Keratinocyte (primary cell): ENCODE results near the gene LAMC3. TPM values are rescaled to one million over a fixed set of nuclear protein-coding genes. Genes with fewer than 3 reads are reported as not detected.

Source experiments
- DNase-seq: peaks from one replicate; pipeline ENCODE4 v3.0.0-alpha.2; 2011; ENCODE audit warnings: low read depth, missing footprints, low spot score
- FAIRE-seq: peaks from 2 replicates; lab custom pipeline; 2011; peaks lifted over from hg19 to GRCh38; lab: Jason Lieb, UNC
- H2AFZ ChIP-seq: 2 replicates; pipeline ENCODE4 v1.6.0; 2012; ENCODE audit warnings: low read length, control low read depth, inconsistent platforms; ENCODE audit not compliant: control insufficient read depth
- H3K27ac ChIP-seq: 2 replicates; pipeline ENCODE4 v1.5.1; 2011; ENCODE audit warnings: low read length; ENCODE audit not compliant: control insufficient read depth, insufficient read depth
- H3K27me3 ChIP-seq: 3 replicates; pipeline ENCODE4 v1.6.0; 2011; ENCODE audit warnings: low read length; ENCODE audit not compliant: control insufficient read depth, insufficient read depth; ENCODE audit errors: extremely low read depth
- H3K36me3 ChIP-seq, 2 experiments: 2 replicates in 1 of 2; 3 replicates in 1 of 2; pipeline ENCODE4 v1.5.1; 2011; ENCODE audit warnings: low read length in 2 of 2, mild to moderate bottlenecking in 1 of 2; ENCODE audit not compliant: control insufficient read depth in 2 of 2, insufficient read depth in 2 of 2; ENCODE audit errors: extremely low read depth in 1 of 2
- H3K4me1 ChIP-seq: 3 replicates; pipeline ENCODE4 v1.5.1; 2011; ENCODE audit warnings: low read length; ENCODE audit not compliant: control insufficient read depth, insufficient read depth; ENCODE audit errors: extremely low read depth
- H3K4me2 ChIP-seq: 3 replicates; pipeline ENCODE4 v1.6.0; 2011; ENCODE audit warnings: low read depth, low read length; ENCODE audit not compliant: control insufficient read depth, insufficient read depth; ENCODE audit errors: extremely low read depth
- H3K4me3 ChIP-seq, 3 experiments: fragments of 200-600 bp in 1 of 3; sonication (generic) in 1 of 3; 2 replicates in 2 of 3; 3 replicates in 1 of 3; pipeline ENCODE4 v1.5.1; 2011 to 2016; ENCODE audit warnings: low read length in 3 of 3, mild to moderate bottlenecking in 3 of 3, control low read depth in 2 of 3, inconsistent platforms in 1 of 3, low read depth in 1 of 3, mixed read lengths in 1 of 3, mixed run types in 1 of 3, moderate library complexity in 1 of 3; ENCODE audit not compliant: control insufficient read depth in 2 of 3, insufficient read depth in 2 of 3; ENCODE audit errors: extremely low read depth in 1 of 3
- H3K79me2 ChIP-seq: 2 replicates; pipeline ENCODE4 v1.6.0; 2012; ENCODE audit warnings: low read length; ENCODE audit not compliant: control insufficient read depth, insufficient read depth
- H3K9ac ChIP-seq: 3 replicates; pipeline ENCODE4 v1.6.0; 2011; ENCODE audit warnings: low read length; ENCODE audit not compliant: control insufficient read depth, insufficient read depth; ENCODE audit errors: extremely low read depth
- H3K9me1 ChIP-seq: 3 replicates; pipeline ENCODE4 v1.6.0; 2011; ENCODE audit warnings: low read length; ENCODE audit not compliant: control insufficient read depth, insufficient read depth; ENCODE audit errors: extremely low read depth
- H3K9me3 ChIP-seq: 2 replicates; pipeline ENCODE4 v1.5.1; 2012; ENCODE audit warnings: low read depth, low read length; ENCODE audit not compliant: control insufficient read depth
- H4K20me1 ChIP-seq: 3 replicates; pipeline ENCODE4 v1.6.0; 2011; ENCODE audit warnings: low read length; ENCODE audit not compliant: control insufficient read depth, insufficient read depth; ENCODE audit errors: extremely low read depth
- EZH2 ChIP-seq: IDR thresholded peaks from one replicate; pipeline ENCODE4 v1.6.1; 2012; ENCODE audit warnings: inconsistent platforms, mild to moderate bottlenecking, low read length, moderate library complexity
- dilution Hi-C: fragments of 300-500 bp; cut with MboI; formaldehyde crosslinking; loops from one replicate; pipeline ENCODE4 v1.7.0; 2020; ENCODE audit warnings: low sequenced_read_pairs; ENCODE audit not compliant: extremely low pct_ligation_motif_present
- polyA plus RNA-seq, 5 experiments: library from polyadenylated mRNA; depleted of rRNA in 3 of 5; stranded (reverse) in 3 of 5; stranded (forward) in 1 of 5; unstranded in 1 of 5; fragments of >200 nt; gene quantifications; 1 replicate in 1 of 5; 2 replicates in 3 of 5; 3 replicates in 1 of 5; pipeline versions ENCODE4 v1.2.1 to v1.2.3, GENCODE V29; 2011 to 2012; ENCODE audit warnings: missing spikeins in 2 of 5, low read depth in 1 of 5, low replicate concordance in 1 of 5
- TF ChIP-seq, protein P1 (sequence below), 3 experiments: IDR thresholded peaks in 1 of 3; conservative IDR thresholded peaks in 1 of 3; optimal IDR thresholded peaks in 1 of 3; 2 replicates in 2 of 3; 3 replicates in 1 of 3; pipeline versions ENCODE3 to v1.5.1; 2011; ENCODE audit warnings: low read length in 3 of 3, mild to moderate bottlenecking in 3 of 3, moderate library complexity in 2 of 3, control low read depth in 1 of 3, inconsistent platforms in 1 of 3; ENCODE audit not compliant: insufficient read depth in 2 of 3; ENCODE audit errors: extremely low read depth in 1 of 3

The LAMC3 gene
- polyA plus RNA-seq, 1 donor (not counting 4 experiments of a cell fraction or from before 2014, with no cell fraction given), result not detected

DNA sequence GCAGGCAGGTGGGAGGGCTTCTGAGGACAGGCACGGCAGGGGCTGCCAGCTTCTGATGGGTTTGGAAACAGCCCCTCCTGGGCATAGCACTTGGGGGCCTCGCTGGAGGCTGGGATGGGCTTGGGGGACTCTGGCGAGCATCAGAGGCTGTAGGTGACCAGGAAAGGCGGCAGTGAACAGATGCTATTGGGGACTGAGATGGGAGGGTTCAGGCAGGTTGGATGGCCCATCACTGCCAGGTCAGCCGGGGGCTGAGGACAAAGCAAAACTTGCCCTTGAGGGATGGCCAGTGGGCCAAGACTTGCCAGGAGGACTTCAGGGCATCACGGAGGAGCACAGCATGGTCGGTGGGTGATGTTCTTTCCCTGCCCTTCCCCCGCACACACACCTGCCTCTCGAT is 94.0 kb downstream of the LAMC3 start:
- dilution Hi-C loops, result no loop called here
- Histone ChIP-seq H3K79me2 (no peaks in the 10 kb centered on the region), H3K4me2 (no peak overlapping the region), H3K27me3 (peaks cover 10% of the 10 kb centered on the region), H3K4me1 (no peaks in the 10 kb centered on the region), H3K9ac (no peak overlapping the region), H3K9me3 (no peaks in the 10 kb centered on the region), H3K27ac (no peak overlapping the region), H3K36me3 (no peaks in the 10 kb centered on the region), H3K9me1 (no peaks in the 10 kb centered on the region), H4K20me1 (no peaks in the 10 kb centered on the region), H2AFZ (no peak overlapping the region), H3K4me3 (no peak overlapping the region)
- DNase-seq (no peak), FAIRE-seq (no peak)
- TF ChIP-seq, protein P1, sequence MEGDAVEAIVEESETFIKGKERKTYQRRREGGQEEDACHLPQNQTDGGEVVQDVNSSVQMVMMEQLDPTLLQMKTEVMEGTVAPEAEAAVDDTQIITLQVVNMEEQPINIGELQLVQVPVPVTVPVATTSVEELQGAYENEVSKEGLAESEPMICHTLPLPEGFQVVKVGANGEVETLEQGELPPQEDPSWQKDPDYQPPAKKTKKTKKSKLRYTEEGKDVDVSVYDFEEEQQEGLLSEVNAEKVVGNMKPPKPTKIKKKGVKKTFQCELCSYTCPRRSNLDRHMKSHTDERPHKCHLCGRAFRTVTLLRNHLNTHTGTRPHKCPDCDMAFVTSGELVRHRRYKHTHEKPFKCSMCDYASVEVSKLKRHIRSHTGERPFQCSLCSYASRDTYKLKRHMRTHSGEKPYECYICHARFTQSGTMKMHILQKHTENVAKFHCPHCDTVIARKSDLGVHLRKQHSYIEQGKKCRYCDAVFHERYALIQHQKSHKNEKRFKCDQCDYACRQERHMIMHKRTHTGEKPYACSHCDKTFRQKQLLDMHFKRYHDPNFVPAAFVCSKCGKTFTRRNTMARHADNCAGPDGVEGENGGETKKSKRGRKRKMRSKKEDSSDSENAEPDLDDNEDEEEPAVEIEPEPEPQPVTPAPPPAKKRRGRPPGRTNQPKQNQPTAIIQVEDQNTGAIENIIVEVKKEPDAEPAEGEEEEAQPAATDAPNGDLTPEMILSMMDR (optimal IDR thresholded peaks at IDR 0.05 in 1 of 3, IDR thresholded peaks at IDR 0.05 in 1 of 3, conservative IDR thresholded peaks at IDR 0.05 in 1 of 3; ENCODE audit: extremely low read depth in 1 of 3, insufficient read depth in 2 of 3, low read length in 3 of 3), result no peak
- no peak for TF ChIP-seq EZH2

GRCh38 chr9:131103535-131103934 is 94.6 kb downstream of the LAMC3 start:
- Histone ChIP-seq H3K27me3 (peaks cover 9% of the 10 kb centered on the region), H3K4me3 (no peak overlapping the region), H3K4me2 (no peak overlapping the region), H3K4me1 (no peaks in the 10 kb centered on the region), H3K9ac (no peak overlapping the region), H3K9me1 (no peaks in the 10 kb centered on the region), H4K20me1 (no peaks in the 10 kb centered on the region), H3K79me2 (no peaks in the 10 kb centered on the region), H2AFZ (no peak overlapping the region), H3K36me3 (no peaks in the 10 kb centered on the region), H3K9me3 (no peaks in the 10 kb centered on the region), H3K27ac (no peak overlapping the region)
- TF ChIP-seq, protein P1 (optimal IDR thresholded peaks at IDR 0.05 in 1 of 3, IDR thresholded peaks at IDR 0.05 in 1 of 3, conservative IDR thresholded peaks at IDR 0.05 in 1 of 3; ENCODE audit: extremely low read depth in 1 of 3, insufficient read depth in 2 of 3, low read length in 3 of 3), result no peak
- no peak for TF ChIP-seq EZH2
- no peak for FAIRE-seq
- dilution Hi-C loops, result no loop called here
- no peak for DNase-seq
